Measurements from ENCODE around the gene TACSTD2. TPM values are rescaled to one million over a fixed set of nuclear protein-coding genes. Genes with fewer than 3 reads are reported as not detected.
A peak's percentile ranks its signal among the peaks of the same experiment; 100 is the strongest.
"Not testable (repeated sequence)": the region's sequence is repeated elsewhere in the genome, so short reads cannot be mapped to it uniquely, and the experiment has no call there.

The TACSTD2 gene
- total RNA-seq, 1 donor from 2014 or later: 124 TPM

DNA sequence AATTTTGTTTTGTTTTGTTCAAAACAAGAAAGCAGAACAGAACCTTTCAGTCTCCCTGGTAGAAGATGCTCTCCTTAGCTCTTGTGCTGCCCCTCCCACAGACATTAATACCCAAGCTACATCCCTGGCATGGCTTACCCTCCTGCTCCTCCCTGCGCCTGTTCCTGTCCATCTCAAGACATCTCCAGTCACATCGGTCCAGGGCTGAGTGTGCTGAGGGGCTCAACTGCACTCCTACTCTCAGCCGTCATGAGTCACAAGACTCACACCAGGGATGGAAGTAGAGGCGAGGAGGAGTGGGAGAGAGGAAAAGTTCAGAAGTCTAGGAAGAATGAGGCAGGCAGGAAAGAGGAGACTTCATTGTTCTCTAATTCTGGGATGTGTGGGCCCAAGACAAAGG, 9.2 kb upstream of the TACSTD2 start:
- TF ChIP-seq, protein P1, sequence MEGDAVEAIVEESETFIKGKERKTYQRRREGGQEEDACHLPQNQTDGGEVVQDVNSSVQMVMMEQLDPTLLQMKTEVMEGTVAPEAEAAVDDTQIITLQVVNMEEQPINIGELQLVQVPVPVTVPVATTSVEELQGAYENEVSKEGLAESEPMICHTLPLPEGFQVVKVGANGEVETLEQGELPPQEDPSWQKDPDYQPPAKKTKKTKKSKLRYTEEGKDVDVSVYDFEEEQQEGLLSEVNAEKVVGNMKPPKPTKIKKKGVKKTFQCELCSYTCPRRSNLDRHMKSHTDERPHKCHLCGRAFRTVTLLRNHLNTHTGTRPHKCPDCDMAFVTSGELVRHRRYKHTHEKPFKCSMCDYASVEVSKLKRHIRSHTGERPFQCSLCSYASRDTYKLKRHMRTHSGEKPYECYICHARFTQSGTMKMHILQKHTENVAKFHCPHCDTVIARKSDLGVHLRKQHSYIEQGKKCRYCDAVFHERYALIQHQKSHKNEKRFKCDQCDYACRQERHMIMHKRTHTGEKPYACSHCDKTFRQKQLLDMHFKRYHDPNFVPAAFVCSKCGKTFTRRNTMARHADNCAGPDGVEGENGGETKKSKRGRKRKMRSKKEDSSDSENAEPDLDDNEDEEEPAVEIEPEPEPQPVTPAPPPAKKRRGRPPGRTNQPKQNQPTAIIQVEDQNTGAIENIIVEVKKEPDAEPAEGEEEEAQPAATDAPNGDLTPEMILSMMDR (IDR thresholded peaks at IDR 0.05; ENCODE audit: insufficient read depth, low read length, severe bottlenecking): no peak
- H3K4me3 ChIP-seq (ENCODE audit: low read depth, low read length): no peak overlapping the region
- no peaks in the 10 kb centered on the region for H3K36me3 ChIP-seq (ENCODE audit: control insufficient read depth, insufficient read depth, low read length)
- FAIRE-seq (no peak), DNase-seq (ENCODE audit: low read depth) (no peak)
- no peaks in the 10 kb centered on the region for H3K27me3 ChIP-seq (ENCODE audit: control insufficient read depth, insufficient read depth, low read length)

DNA sequence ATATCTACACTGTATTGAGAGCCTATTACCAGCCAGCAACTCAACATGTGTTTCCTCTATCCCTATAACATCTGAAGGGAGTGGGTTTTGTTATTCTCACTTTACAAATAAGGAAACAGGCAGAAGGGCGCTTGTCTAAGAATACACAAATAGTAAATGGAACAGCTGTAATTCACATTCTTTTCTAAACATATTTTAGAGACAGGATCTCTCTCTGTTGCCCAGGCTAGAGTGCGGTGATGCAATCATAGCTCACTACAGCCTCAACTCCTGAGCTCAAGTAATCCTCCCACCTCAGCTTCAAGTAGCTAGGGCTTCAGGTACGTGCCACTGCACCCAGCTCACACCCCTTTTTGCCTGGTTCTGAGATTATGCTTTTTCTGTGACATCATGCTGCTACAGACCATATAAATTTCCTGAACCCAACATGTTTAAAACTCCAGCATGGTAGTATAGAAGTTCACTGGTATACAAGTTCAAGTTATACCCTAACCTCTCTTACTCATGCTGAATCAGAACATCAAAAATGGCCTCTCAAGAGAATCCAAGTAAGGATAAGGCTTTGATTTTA, 8.6 kb upstream of the TACSTD2 start:
- no peaks in the 10 kb centered on the region for H3K27me3 ChIP-seq (ENCODE audit: control insufficient read depth, insufficient read depth, low read length)
- no peaks in the 10 kb centered on the region for H3K36me3 ChIP-seq (ENCODE audit: control insufficient read depth, insufficient read depth, low read length)
- DNase-seq (ENCODE audit: low read depth): peak; percentile 92
- H3K4me3 ChIP-seq (ENCODE audit: low read depth, low read length): no peak overlapping the region
- no peak for FAIRE-seq
- TF ChIP-seq, protein P1 (IDR thresholded peaks at IDR 0.05; ENCODE audit: insufficient read depth, low read length, severe bottlenecking): no peak

DNA sequence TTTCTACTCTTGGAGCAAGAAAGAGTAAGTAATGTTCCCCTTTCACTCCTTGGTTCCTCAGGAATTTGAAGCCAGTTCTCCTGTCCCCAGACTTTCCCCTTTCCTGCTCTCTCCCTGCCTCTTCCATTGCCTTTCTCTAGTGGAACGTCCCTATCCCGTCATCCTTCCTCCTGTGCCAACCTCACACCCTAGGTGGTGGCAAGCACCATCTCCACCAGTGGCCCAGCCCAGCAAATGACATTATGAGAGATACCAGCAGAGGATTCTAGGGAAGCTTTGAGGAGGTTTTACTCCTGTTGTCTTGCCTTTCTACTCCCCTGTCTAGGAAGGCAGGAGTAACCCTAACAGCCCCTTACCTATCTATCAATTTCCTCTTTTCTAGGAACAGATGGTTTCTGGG, 8.1 kb upstream of the TACSTD2 start:
- TF ChIP-seq, protein P1 (IDR thresholded peaks at IDR 0.05; ENCODE audit: insufficient read depth, low read length, severe bottlenecking): no peak
- Histone ChIP-seq H3K4me3 (ENCODE audit: low read depth, low read length) (no peak overlapping the region), H3K36me3 (ENCODE audit: control insufficient read depth, insufficient read depth, low read length) (no peaks in the 10 kb centered on the region), H3K27me3 (ENCODE audit: control insufficient read depth, insufficient read depth, low read length) (no peaks in the 10 kb centered on the region)
- DNase-seq (ENCODE audit: low read depth) (peak; percentile 20), FAIRE-seq (no peak)

DNA sequence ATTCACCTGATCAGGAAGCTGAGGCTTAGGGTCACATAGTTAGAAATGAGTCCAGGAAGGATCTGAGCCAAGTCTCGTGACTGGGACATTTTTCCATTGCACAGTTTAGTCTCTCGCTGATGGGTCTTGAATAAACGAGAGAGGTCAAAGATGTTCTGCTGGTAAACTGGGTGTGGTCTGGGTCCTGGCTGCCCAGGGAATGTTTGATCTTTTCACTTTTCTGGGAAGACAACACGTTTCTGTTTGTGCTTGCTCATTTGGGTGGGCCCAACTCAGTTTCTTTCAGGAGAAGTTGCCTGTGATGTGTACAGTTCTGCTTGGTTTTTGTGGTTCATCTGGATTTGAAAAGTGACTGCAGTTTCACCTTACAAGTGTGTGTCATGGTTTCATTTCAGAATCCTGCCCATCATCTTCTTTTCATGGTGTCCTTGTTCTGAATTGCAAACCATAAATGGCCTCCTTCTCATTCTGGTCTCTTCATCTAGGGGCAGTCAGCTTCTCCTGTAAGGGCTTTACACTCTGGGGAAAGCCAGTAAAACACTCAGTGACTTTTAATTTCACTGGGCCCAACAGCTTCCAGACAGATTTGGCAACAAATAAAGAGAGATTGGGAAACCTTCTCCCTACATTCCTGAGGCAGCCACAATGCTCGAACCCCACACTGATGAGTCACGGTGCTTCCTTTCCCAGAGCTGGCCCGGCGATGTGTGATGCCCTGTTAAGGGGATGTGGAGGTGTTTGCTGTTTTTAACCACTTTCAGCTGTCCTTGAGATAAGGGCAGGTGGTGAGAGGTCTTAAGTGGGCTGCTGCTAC, 7.2 kb upstream of the TACSTD2 start:
- H3K4me3 ChIP-seq (ENCODE audit: low read depth, low read length): no peak overlapping the region
- H3K36me3 ChIP-seq (ENCODE audit: control insufficient read depth, insufficient read depth, low read length): no peaks in the 10 kb centered on the region
- H3K27me3 ChIP-seq (ENCODE audit: control insufficient read depth, insufficient read depth, low read length): no peaks in the 10 kb centered on the region
- TF ChIP-seq, protein P1 (IDR thresholded peaks at IDR 0.05; ENCODE audit: insufficient read depth, low read length, severe bottlenecking): no peak
- FAIRE-seq (no peak), DNase-seq (ENCODE audit: low read depth) (peak; percentile 96)

DNA sequence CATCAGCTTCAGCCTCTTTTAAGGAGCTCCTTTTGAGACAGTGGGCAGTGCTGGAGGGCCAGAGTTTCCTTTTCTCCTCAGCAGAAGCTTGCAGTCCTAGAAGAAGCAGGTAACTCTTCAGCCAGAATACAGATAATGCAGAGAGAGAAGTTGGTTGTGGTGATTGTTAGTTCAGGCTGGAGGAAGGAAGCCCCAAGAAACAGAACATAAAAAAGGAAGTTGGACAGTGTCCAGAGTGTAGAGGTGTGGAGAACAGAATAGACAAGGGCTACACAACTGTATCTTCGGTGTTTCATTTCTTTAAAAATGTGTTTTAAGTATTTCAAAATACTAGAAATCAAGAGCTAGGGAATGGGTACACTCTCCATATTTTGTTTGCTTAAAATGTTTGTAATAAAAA, 6.4 kb upstream of the TACSTD2 start:
- no peaks in the 10 kb centered on the region for H3K36me3 ChIP-seq (ENCODE audit: control insufficient read depth, insufficient read depth, low read length)
- H3K27me3 ChIP-seq (ENCODE audit: control insufficient read depth, insufficient read depth, low read length): no peaks in the 10 kb centered on the region
- DNase-seq (ENCODE audit: low read depth) (peak; percentile 29), FAIRE-seq (no peak)
- H3K4me3 ChIP-seq (ENCODE audit: low read depth, low read length): no peak overlapping the region
- TF ChIP-seq, protein P1 (IDR thresholded peaks at IDR 0.05; ENCODE audit: insufficient read depth, low read length, severe bottlenecking): no peak

DNA sequence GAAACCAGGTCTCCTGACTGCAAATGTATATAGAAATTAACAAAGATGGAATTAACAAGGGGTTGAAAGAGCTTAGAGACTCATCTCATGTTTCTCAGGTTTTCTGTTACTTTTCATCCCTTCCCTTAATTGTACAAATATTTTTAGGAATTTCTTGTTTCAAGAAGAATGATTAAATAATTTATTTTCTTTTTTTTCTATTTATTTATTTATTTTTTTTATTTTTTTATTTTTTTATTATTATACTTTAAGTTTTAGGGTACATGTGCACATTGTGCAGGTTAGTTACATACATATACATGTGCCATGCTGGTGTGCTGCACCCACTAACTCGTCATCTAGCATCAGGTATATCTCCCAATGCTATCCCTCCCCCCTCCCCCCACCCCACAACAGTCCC, 5.1 kb upstream of the TACSTD2 start:
- not testable (repeated sequence) for H3K4me3 ChIP-seq (ENCODE audit: low read depth, low read length); FAIRE-seq; DNase-seq (ENCODE audit: low read depth)

More for the DNA sequence above, 5.1 kb upstream of the TACSTD2 start:
- not testable (repeated sequence) for H3K36me3 ChIP-seq (ENCODE audit: control insufficient read depth, insufficient read depth, low read length); H3K27me3 ChIP-seq (ENCODE audit: control insufficient read depth, insufficient read depth, low read length)

Measured in bronchial epithelial cell (primary cell).